ENCODE measurements around the gene SLC25A38. TPM values are rescaled to one million over a fixed set of nuclear protein-coding genes. Genes with fewer than 3 reads are reported as not detected.
"Not testable (repeated sequence)": the region's sequence is repeated elsewhere in the genome, so short reads cannot be mapped to it uniquely, and the experiment has no call there.

SLC25A38 gene
- total RNA-seq, 1 donor from 2014 or later = 15.8 TPM

DNA sequence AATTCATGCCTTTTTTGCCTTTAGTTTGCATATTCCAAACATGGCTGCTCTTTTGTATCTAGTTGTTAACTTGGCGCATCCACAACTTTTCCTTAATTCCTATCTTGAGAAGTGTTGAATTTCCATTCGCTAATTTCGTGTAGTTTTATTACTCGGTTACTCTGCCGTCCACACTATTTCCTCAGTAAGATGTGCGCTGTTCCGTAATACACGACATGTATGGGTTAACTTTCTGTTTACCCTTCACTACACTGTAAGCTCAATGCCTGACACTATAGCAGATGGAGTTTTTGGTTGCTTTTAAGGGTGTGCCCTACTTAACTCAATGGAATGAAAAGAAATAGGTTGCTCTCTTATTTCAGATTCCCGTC, 24.1 kb downstream of the SLC25A38 start:
- DNase-seq (ENCODE audit: low read depth, low spot score) = no peak

GRCh38 chr3:39407773-39408492, 24.8 kb downstream of the SLC25A38 start:
- no peak for DNase-seq (ENCODE audit: low read depth, low spot score)

GRCh38 chr3:39408493-39409372, 25.6 kb downstream of the SLC25A38 start:
- no peak for DNase-seq (ENCODE audit: low read depth, low spot score)

GRCh38 chr3:39409514-39410136, 26.5 kb downstream of the SLC25A38 start:
- no peak for DNase-seq (ENCODE audit: low read depth, low spot score)

GRCh38 chr3:39410893-39411292, 27.7 kb downstream of the SLC25A38 start:
- DNase-seq (ENCODE audit: low read depth, low spot score) = no peak

DNA sequence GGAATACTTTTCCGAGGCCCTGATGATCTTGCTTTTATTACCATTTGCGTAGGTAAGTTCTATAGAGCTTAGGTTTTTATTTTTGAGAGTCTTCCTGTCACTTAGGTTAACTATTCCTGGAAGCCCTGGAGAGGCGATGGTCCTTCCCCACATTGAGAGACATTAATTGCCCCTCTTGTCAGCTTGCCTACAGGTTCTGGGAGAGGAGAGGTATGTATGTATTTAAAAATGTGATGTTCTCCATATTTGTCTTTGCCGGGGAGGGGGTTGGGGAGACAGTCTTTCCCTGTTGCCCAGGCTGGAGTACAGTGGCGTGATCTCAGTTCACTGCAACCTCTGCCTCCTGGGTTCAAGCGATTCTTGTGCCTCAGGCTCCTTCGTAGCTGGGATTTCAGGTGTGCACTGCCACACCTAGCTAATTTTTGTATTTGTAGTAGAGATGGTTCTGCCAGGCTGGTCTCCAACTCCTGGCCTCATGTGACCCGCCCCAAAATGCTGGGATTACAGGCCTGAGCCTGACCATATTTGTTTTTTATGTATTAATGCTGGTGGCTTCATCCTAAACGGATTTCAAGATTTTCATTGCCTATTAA, 29.6 kb downstream of the SLC25A38 start:
- no peak for DNase-seq (ENCODE audit: low read depth, low spot score)

- no peak for DNase-seq (ENCODE audit: low read depth, low spot score)
Measured at GRCh38 chr3:39413691-39414420, 30.7 kb downstream of the SLC25A38 start.

- no peak for DNase-seq (ENCODE audit: low read depth, low spot score)
Measured at GRCh38 chr3:39414421-39414907, 31.3 kb downstream of the SLC25A38 start.

DNA sequence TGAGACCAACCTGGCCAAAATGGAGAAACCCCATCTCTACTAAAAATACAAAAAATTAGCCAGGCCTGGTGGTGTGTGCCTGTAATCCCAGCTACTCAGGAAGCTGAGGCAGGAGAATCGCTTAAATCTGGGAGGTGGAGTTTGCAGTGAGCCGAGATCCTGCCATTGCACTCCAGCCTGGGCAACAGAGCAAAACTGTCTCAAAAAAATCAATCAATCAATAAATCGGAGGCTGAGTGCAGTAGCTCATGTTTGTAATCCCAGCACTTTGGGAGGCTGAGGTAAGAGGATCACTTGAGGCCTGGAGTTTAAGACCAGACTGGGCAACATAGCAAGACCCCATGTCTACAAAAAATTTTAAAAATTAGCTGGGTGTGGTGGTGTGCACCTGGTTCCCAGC, 32.1 kb downstream of the SLC25A38 start:
- DNase-seq (ENCODE audit: low read depth, low spot score) = not testable (repeated sequence)

- DNase-seq (ENCODE audit: low read depth, low spot score) = no peak
Measured at GRCh38 chr3:39415983-39416382, 32.8 kb downstream of the SLC25A38 start.

DNA sequence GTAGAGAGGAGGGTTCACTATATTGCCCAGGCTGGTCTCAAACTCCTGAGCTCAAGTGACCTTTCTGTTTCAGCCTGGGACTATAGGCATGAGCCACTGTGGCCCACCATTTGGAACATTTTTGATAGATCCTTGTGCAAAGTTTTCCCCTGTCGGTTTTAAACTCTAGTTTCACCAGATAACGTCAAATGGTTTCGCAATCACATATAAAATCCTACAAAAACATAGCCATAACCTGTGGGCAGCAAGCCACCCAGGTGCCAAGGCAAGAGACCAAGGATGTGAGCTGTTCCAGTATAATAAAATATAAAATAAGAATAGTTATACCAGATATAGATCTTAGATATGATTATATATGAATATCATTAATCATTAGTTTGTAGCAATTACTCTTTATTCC, 33.8 kb downstream of the SLC25A38 start:
- not testable (repeated sequence) for DNase-seq (ENCODE audit: low read depth, low spot score)

DNA sequence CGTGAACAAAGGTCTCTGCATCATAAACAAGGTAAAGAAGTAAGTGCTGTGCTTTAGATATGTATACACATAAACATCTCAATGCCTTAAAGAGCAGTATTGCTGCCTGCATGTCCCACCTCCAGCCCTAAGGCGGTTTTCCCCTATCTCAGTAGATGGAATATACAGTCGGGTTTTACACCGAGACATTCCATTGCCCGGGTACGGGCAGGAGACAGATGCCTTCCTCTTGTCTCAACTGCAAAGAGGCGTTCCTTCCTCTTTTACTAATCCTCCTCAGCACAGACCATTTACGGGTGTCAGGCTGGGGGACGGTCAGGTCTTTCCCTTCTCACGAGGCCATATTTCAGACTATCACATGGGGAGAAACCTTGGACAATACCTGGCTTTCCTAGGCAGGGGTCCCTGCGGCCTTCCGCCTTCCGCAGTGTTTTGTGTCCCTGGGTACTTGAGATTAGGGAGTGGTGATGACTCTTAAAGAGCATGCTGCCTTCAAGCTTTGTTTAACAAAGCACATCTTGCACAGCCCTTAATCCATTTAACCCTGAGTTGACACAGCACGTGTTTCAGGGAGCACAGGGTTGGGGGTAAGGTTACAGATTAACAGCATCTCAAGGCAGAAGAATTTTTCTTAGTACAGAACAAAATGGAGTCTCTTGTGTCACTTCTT, 35.5 kb downstream of the SLC25A38 start:
- DNase-seq (ENCODE audit: low read depth, low spot score) = not testable (repeated sequence)

- no peak for DNase-seq (ENCODE audit: low read depth, low spot score)
Measured at GRCh38 chr3:39419742-39420315, 36.7 kb downstream of the SLC25A38 start.

GRCh38 chr3:39420543-39420942, 37.4 kb downstream of the SLC25A38 start:
- no peak for DNase-seq (ENCODE audit: low read depth, low spot score)

DNA sequence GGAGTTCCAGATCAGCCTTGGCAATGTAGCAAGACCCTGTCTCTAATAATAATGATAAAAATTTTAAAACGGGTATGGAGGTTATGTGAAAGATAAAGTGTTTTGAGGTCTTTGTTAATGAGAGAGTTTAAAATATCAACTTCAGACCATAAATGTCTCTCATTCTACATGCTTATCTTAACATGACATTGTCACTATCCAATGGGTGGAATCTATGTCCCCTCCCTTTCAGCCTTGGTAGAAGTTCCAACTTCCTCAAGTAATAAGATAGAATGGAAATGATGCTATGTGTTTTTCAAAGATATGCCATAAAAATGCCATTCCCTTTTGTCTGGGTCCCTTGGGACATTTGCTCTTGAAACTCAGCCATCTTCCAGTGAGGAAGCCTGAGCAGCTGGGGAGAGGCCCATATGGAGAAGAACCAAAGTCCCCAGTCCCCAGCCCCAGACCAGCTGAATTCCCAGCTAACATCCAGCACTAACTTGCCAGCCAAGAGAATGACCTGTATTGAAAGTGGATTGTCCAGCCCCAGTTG, 40.3 kb downstream of the SLC25A38 start:
- DNase-seq (ENCODE audit: low read depth, low spot score) = no peak

- DNase-seq (ENCODE audit: low read depth, low spot score) = no peak
Measured at GRCh38 chr3:39426312-39426711, 43.1 kb downstream of the SLC25A38 start.

DNA sequence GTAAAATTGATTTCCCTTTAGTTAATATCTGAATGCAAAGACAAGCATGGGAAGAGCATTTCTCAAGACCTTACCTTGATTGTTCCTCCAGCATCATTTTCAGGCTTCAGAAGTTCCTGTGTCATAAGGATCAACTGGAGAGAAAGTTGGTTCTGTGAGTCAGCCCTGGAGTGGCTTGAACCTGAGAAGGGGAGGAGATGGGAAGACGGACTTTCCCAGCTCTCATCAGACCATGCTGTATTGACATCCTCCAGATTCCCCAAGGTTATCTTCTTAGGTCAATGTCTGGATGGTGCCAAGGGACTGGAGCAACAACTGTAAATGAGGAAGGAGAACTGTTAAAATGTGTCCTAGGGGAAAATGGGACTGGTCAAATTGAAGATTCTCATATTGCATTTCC, 44.3 kb downstream of the SLC25A38 start:
- no peak for DNase-seq (ENCODE audit: low read depth, low spot score)

DNA sequence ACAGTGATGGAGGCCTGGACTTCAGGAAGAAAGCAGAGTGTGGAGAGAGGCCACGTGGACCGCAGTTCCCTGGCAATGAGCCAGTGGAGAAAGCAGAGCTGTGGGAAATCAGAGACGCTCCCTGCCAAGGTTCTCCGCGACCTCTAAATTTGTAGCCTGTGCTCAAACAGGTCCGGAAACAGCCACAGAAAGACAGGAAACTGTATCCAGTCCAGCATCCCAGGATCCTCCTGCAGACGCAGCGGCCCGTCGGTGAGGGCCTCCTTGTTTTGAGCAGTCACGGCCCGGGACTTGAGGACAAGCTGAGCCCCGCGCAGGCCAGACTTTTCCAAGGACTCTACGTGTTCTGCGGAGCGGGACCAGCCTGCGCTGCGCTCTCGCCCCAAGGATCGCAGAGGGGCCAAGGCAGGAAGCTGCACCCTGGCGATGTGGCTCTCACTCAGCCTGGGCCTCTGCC, 45.6 kb downstream of the SLC25A38 start:
- DNase-seq (ENCODE audit: low read depth, low spot score) = peak; percentile 67

DNA sequence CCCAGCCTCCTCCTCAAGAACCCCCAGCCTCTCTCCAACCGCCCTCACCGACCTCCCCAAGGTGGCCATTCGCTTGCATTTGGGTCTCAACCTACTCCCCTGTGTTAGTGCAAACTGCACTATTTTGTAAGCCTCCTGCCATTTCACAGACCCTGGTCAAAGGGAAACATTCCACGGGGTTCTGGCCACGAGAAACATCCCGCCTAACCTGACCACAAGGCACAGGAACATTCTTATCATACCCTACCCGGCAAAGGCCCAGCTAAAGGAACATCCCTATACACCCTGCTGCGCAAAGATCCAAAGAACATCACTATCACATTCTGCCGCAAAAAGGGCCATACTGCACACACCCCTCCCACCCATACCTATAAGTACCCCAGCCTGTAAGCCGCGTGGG, 46.3 kb downstream of the SLC25A38 start:
- no peak for DNase-seq (ENCODE audit: low read depth, low spot score)

DNA sequence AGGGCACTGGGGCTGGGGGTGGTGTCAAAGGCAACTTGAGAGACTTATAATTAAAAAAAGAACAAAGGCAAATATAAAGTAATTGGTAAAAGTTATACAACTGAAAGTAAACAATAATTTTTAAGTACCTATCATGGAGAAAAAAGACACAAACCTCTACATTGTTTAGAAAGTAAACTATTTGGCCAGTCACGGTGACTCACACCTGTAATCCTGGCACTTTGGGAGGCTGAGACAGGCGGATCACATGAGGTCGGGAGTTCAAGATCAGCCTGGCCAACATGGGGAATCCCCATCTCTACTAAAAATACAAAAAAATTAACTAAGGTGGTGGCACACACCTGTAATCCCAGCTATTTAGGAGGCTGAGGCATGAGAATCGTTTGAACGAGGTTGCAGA, 49.2 kb downstream of the SLC25A38 start:
- no peak for DNase-seq (ENCODE audit: low read depth, low spot score)
